SH-SY5Y (cell line): ENCODE data around the gene HOXB7.

Experiments used
- GATA2 ChIP-seq: IDR thresholded peaks from 2 replicates; pipeline ENCODE4 v1.6.1; 2011; ENCODE audit warnings: mild to moderate bottlenecking, low read depth, low read length
- GATA3 ChIP-seq: IDR thresholded peaks from 2 replicates; pipeline ENCODE4 v1.6.1; 2011; ENCODE audit warnings: low read depth, mild to moderate bottlenecking, low read length, moderate library complexity

- TF ChIP-seq GATA2, result no peak
- no peak for TF ChIP-seq GATA3
Measured at GRCh38 chr17:48616717-48617470, 6.1 kb upstream of the HOXB7 start.
